SIG-M5 (cell line): ENCODE results near the gene TPCN1.
"Not testable (repeated sequence)": the region's sequence is repeated elsewhere in the genome, so short reads cannot be mapped to it uniquely, and the experiment has no call there.

Experiments
- DNase-seq: peaks from one replicate; lab custom pipeline; 2025; lab: John Stamatoyannopoulos, UW

Gene TPCN1

GRCh38 chr12:113196990-113197389 lies 24.3 kb upstream of the TPCN1 start:
- DNase-seq, result no peak

DNA sequence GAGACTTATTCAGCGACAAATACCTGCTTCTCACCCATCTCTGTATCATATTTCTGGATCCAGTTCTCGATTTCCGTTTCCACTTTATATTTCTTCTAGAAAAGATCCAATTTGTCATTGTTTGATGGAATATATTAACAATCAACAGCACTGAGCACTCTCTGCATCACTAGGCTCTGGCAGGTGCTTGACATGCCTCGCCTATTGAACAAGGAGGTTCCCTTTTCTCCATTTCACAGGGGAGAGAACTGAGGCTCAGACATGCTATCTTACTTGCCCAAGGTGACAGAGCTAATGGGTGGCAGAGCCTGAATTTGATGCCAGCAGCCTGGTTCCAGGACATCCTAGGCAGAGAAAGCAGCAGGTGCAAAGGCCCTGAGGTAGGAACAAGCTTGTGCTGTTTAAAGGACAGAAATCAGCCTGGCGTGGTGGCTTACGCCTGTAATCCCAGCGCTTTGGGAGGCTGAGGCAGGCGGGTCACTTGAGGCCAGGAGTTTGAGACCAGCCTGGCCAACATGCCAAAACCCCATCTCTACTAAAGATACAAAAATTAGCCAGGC lies 23.7 kb upstream of the TPCN1 start:
- DNase-seq, result no peak

- no peak for DNase-seq
Measured at GRCh38 chr12:113198296-113198695, 23.0 kb upstream of the TPCN1 start.

GRCh38 chr12:113200021-113200797 lies 21.1 kb upstream of the TPCN1 start:
- DNase-seq, result no peak

DNA sequence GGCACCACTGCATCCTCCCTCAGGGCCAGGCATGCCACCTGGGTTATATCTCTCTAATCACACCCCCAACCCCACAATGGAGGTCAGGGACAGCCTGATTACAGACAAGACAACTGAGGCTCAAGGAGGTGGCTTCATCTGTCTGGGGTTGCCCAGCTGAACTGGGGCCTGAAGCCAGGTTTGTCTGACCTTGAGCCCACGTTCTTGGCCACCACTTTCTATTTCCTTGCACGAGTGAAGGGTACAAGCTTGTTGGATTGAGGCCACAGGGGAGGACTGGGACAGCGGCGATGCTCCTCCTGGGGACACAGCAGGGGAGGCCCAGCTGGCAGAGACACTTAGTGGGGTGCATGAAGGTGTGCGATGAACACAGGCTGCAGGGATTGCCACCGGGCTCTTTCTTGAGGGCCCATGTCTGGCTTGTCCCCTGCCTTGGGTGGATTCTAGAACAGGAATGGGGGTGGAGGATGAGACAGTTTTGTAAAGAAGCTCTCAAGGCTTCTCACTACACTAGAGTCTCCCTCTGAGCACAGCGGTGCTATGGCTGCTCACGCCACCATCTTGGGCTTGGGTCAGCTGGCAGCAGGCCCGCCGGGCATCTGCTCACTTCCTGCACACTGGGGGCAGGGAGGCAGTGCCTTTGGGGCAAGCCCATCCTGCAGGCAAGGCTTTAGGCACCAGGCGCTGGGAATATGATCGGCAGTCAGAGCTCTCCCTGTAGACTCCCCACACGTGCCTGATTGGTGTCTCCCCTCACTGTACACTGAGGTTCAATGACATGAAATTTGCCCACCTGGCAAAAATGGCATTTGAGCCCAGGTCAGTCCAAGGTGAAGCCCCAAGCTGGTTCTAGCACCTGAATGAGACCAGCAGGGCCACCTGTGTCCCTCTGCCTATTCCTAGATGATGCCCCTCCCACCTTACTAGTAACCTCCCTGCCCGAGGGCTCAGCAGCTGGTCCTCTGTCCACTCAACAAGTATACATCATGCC lies 19.8 kb upstream of the TPCN1 start:
- DNase-seq, result no peak

DNA sequence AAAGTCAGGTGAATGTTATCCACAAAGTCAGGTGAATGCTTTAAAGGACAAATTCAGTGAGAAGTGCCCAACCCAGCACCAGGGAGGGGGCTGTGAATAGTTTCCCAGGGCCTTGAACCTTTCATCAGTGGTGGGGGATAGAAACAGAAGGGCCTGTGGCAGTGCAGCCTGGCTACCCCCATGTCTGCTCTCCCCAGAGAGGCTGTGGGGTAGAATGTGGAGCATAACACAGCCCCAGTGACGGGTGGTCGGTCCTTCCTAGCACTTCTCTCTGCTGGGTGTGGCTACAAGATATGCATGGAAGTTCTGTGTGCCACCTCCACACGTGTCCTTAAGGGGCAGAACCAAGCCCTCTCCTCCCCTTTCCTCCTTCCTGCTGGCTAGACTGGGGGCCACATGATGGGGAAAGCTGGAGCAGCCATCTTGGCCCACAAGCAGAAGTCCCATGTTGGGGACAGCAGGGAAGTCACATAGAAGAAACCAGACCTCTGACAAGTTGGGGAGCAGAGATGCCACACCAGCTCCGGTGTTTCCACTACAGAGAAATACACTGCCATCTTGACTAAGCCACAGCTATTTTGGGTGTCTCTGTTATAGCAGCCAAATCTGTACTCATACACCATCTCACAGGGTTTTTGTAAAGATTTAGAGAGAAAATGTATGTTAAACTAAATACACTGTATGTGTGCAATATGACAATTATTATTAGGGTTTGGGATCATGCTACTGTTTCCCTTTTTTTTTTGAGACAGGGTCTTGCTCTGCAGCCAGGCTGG lies 18.8 kb upstream of the TPCN1 start:
- DNase-seq, result no peak

GRCh38 chr12:113203852-113204760 lies 17.2 kb upstream of the TPCN1 start:
- no peak for DNase-seq

GRCh38 chr12:113204804-113205203 lies 16.5 kb upstream of the TPCN1 start:
- DNase-seq, result no peak

DNA sequence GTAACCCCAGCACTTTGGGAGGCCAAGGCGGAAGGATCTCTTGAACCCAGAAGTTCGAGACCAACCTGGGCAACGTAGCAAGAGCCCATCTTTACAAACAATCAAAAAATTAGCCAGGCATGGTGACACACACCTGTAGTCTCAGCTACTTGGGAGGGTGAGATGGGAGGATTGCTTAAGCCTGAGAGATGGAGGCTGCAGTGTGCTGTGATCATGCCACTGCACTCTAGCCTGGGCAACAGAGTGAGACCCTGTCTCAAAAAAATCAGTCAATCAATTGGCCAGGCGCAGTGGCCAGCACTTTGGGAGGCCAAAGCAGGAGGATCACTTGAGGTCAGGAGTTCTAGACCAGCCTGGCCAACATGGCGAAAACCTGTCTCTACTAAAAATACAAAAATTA lies 14.5 kb upstream of the TPCN1 start:
- not testable (repeated sequence) for DNase-seq

DNA sequence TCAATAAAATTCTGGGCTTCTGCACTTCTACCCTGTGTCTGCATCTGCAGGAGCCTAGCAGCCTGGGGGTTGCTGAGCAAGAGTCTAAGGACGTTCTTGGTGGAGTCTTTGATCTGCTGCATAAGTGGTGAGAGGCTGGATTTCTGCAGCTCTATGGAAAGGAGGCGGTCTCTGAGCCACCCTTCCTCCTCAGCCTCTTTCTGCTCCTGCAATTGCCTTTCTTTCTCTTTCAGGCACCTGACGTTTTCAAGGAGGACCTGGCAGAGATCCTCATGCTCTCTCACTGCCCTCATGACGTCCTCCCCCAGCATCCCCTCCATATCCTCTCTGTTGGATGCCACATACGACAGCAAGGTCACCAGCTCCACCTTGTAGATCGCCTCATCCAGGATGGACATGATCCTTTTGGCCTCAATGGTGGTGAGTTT lies 13.6 kb upstream of the TPCN1 start:
- DNase-seq, result no peak

GRCh38 chr12:113208041-113208934 lies 13.0 kb upstream of the TPCN1 start:
- peak; percentile 95 for DNase-seq

DNA sequence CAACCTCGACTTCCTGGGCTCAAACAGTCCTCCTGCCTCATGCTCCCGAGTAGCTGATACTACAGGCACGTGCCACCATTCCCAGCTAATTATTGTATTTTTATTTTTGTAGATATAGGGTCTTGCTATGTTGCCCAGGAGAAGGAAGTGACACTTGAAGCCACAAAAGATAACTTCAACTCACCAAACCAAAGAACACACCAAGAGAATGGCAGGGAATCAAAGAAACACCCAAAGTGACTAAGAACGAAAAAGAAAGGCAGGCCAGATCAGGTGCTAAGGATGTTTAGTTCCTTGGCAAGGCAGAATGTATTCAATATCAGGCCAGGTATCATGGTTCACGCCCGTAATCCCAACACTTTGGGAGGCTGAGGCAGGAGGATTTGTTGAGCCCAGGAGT lies 10.1 kb upstream of the TPCN1 start:
- DNase-seq, result no peak

DNA sequence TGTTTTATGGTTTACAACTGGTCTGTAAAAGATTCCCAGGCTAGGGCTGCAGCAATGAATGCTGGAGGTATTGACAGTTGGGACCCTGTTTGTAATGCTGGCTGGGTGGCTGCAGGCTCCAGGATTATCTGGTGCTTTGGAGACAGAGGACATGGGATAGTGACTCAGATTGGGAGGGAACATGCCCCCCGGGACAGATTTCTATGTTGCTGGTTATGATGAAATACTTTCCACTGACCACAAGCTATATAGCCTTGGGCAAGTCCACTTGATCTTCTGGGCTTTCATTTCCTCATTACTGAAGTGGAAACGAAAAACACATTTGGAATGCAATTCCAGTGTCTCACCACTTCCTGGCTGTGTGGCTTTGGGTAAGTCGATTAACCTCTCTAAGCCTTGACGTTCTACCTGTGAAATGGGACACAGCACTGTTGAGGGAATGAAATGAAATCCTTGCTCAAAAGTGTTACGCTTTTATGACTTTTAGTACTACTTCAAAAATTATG lies 6.3 kb upstream of the TPCN1 start:
- DNase-seq, result peak; percentile 88

DNA sequence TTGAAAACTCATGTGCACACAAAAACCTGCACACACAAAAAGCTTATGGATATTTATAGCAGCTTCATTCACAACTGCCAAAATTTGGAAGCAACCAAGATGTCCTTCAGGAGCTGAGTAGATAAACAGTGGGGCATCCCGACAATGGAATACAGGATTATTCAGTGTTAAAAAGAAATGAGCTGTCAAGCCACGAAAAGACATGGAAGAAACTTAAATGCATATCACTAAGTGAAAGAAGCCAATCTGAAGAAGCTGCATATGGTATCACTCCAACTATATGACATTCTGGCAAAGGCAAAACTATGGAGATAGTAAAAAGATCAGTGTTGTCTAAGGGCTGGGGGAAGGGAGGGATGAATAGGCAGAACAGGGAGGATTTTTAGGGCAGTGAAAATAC lies 5.2 kb upstream of the TPCN1 start:
- no peak for DNase-seq

- DNase-seq, result no peak
Measured at GRCh38 chr12:113220593-113221180, 577 bp upstream of the TPCN1 start.

DNA sequence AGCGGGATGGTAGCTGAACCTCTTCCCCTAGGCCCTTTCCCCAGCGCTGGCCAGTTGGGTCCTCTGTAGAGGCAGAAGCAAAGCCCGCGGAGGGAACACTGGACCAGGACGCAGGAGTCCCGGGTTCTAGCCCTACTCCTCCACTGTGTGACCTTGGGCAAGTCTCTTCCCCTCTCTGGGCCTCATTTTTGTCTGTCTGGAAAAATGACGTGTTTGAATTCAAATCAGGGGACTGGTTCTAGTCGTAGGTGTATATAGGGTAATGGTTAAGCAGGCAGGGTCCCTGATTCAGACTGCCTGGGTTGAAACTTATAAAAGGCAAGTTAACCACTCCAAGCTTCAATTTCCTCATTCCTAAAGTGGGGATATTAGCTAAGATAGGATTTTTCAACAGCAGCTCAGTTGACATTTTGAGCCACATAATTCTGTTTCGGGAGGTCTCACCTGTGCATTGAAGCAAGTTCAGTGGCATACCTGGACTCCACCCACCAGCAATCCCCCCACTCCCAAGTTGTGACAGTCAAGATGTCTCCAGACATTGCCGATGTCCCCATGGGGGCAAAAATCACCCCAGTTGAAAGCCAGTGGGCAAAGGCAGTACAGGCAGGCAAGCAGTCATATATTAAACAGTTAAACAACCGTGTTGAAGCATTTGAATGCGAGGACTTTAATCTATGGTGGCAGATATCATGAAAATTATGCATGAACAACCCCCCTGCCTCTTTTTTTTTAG lies 899 bp downstream of the TPCN1 start:
- no peak for DNase-seq

DNA sequence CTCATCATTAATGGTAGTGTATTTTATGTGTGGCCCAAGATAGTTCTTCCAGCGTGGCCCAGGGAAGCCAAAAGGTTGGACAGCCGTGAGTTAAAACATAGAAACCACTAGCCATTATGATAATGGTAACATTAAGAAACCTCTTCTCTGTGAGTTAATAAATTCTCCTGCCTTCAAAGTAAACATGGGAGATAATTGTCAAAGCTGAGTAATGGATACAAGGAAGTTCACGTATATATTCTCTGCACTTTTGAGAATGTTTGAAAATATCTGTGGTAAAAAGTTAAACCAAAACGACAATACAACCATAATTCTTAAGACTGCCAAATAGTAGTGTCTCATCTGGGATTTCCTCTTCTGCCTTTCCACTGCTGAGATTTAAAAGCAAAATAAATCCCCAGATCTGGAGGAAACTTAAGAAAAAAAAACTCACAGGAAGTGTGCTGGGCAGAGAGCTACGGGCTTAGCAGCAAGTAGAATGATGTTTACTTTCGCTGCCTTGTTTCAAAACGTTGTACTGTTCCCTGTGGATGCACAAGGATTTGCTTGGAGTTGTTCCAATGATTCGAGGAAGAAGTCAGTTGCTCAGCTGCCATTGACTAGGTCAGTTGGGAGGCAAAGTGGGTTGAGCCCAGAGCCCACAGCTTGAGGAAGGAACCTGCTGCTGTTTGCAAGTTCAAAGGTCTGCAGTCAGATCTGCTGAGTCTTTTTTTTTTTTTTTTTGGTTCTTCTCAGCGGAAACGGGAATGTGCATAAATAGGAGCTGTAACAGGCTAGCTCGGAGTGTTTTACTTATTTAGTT lies 1.7 kb downstream of the TPCN1 start:
- DNase-seq, result no peak

- no peak for DNase-seq
Measured at GRCh38 chr12:113224955-113225354, 3.7 kb downstream of the TPCN1 start.
